Measurements from ENCODE around the gene CDH12.

The CDH12 gene

DNA sequence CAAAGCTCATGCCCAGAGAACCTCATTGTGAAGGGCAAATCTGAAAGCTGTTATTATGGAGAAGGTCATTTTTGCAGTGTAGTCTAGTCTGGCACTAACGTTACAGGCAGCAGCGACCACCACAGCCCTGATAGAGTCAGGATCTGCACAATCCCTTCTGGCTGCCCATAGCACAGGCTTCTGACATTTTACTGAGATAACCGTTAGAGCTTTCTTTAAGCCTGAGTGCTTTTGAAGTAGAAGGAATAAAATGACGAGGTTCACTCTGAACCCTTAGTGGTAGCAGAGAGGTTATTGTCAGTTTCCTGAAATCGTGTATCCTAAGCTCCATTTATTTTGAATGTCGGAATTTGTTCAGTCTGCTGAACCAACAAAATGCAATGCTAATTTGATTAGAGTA, 505.1 kb downstream of the CDH12 start:
- TF ChIP-seq FOXP2 (optimal IDR thresholded peaks at IDR 0.05; ENCODE audit: borderline replicate concordance, extremely low read depth, extremely low read length, insufficient read depth): no peak
- no peak for TF ChIP-seq POLR2AphosphoS5 (IDR thresholded peaks at IDR 0.05; ENCODE audit: low read depth, low read length)
- no peak for TF ChIP-seq SIN3A (IDR thresholded peaks at IDR 0.05; ENCODE audit: borderline replicate concordance, insufficient read depth, low read length)
- TF ChIP-seq, protein P1, sequence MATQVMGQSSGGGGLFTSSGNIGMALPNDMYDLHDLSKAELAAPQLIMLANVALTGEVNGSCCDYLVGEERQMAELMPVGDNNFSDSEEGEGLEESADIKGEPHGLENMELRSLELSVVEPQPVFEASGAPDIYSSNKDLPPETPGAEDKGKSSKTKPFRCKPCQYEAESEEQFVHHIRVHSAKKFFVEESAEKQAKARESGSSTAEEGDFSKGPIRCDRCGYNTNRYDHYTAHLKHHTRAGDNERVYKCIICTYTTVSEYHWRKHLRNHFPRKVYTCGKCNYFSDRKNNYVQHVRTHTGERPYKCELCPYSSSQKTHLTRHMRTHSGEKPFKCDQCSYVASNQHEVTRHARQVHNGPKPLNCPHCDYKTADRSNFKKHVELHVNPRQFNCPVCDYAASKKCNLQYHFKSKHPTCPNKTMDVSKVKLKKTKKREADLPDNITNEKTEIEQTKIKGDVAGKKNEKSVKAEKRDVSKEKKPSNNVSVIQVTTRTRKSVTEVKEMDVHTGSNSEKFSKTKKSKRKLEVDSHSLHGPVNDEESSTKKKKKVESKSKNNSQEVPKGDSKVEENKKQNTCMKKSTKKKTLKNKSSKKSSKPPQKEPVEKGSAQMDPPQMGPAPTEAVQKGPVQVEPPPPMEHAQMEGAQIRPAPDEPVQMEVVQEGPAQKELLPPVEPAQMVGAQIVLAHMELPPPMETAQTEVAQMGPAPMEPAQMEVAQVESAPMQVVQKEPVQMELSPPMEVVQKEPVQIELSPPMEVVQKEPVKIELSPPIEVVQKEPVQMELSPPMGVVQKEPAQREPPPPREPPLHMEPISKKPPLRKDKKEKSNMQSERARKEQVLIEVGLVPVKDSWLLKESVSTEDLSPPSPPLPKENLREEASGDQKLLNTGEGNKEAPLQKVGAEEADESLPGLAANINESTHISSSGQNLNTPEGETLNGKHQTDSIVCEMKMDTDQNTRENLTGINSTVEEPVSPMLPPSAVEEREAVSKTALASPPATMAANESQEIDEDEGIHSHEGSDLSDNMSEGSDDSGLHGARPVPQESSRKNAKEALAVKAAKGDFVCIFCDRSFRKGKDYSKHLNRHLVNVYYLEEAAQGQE (IDR thresholded peaks at IDR 0.05; ENCODE audit: insufficient read depth in 1 of 2, low read depth in 2 of 2, low read length in 2 of 2): no peak
- no peak for TF ChIP-seq TAF1 (IDR thresholded peaks at IDR 0.05; ENCODE audit: borderline replicate concordance, insufficient read depth, low read length)

DNA sequence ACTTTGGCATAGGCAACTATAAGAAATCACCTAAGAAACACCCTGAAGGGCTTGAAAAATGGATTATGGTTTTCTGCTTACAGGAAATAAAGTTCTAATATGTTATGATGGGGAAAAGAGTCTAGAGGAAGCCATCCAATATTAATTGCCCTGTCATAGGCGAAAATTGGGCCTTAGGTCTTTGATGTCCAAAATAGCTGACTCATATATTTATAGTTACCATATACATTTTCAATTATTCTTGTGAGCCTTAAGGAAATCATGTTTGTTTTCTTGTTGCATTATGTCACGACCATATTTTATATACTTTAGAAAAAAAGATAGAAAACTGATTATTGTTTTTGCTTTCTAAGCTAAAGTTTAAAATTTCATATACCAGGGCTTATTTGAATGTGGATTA, 509.1 kb downstream of the CDH12 start:
- TF ChIP-seq, protein P1 (IDR thresholded peaks at IDR 0.05; ENCODE audit: insufficient read depth in 1 of 2, low read depth in 2 of 2, low read length in 2 of 2): no peak
- TF ChIP-seq POLR2AphosphoS5 (IDR thresholded peaks at IDR 0.05; ENCODE audit: low read depth, low read length): no peak
- TF ChIP-seq FOXP2 (optimal IDR thresholded peaks at IDR 0.05; ENCODE audit: borderline replicate concordance, extremely low read depth, extremely low read length, insufficient read depth): no peak
- no peak for TF ChIP-seq TAF1 (IDR thresholded peaks at IDR 0.05; ENCODE audit: borderline replicate concordance, insufficient read depth, low read length)
- TF ChIP-seq SIN3A (IDR thresholded peaks at IDR 0.05; ENCODE audit: borderline replicate concordance, insufficient read depth, low read length): no peak

DNA sequence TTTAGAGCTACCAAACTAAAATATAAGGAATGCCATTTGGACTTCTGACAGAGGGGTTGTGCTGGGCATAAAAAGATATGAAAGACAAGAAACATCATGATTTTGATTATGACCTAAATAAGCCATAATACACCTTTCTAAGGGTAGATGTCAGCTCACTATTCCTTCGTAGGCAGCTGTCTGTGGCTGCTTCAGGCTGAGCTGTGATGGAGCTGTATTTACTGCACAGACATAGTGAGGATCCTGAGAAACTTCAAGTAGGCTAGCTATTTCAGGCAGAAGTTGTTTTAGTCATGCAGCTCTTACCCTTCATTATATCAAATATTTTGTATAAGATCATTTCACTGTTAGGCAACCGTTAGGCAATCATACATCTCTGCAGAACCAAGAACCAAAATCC, 511.7 kb downstream of the CDH12 start:
- no peak for TF ChIP-seq FOXP2 (optimal IDR thresholded peaks at IDR 0.05; ENCODE audit: borderline replicate concordance, extremely low read depth, extremely low read length, insufficient read depth)
- TF ChIP-seq TAF1 (IDR thresholded peaks at IDR 0.05; ENCODE audit: borderline replicate concordance, insufficient read depth, low read length): no peak
- TF ChIP-seq, protein P1 (IDR thresholded peaks at IDR 0.05; ENCODE audit: insufficient read depth in 1 of 2, low read depth in 2 of 2, low read length in 2 of 2): no peak
- TF ChIP-seq POLR2AphosphoS5 (IDR thresholded peaks at IDR 0.05; ENCODE audit: low read depth, low read length): no peak
- no peak for TF ChIP-seq SIN3A (IDR thresholded peaks at IDR 0.05; ENCODE audit: borderline replicate concordance, insufficient read depth, low read length)

DNA sequence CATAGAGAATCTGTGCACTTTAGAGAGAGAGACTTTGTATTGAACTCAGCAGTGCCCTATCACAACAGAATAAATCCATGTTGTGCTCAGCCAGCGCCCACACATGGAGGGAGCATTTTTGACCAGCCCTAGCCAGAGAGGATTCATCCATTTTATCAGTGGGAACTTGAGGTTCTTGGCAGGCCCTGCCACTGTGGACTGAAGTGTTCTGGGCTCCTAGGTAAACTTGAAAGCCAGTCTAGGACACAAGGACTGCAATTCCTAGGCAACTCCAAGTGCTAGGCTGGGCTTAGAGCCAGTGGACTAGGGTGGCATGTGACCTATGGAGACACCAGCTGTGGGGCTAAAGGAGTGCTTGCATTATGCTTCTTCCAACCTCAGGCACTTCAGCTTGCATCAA, 523.5 kb downstream of the CDH12 start:
- TF ChIP-seq SIN3A (IDR thresholded peaks at IDR 0.05; ENCODE audit: borderline replicate concordance, insufficient read depth, low read length) (no peak), FOXP2 (optimal IDR thresholded peaks at IDR 0.05; ENCODE audit: borderline replicate concordance, extremely low read depth, extremely low read length, insufficient read depth) (no peak), TAF1 (IDR thresholded peaks at IDR 0.05; ENCODE audit: borderline replicate concordance, insufficient read depth, low read length) (no peak), POLR2AphosphoS5 (IDR thresholded peaks at IDR 0.05; ENCODE audit: low read depth, low read length) (no peak)
- TF ChIP-seq, protein P1 (IDR thresholded peaks at IDR 0.05; ENCODE audit: insufficient read depth in 1 of 2, low read depth in 2 of 2, low read length in 2 of 2): no peak

DNA sequence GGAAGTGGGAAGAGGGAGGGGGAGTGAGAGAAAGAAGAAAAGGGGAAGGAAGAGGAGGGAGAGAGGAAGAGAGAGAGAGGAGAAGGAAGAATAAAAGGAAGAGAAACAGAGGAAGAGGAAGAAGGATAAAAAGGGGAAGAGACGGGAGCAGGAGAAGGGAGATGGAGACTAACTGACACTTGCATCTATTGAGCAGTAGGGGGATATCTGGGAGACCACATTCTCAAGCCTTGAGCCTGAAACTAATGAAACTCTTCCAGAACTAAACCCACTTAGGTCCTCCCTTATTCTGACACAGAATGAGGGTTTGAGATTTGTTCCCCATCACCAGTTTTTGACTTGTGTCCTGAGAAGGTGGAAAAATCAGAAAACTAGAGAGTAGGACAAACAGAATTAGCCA, 533.3 kb downstream of the CDH12 start:
- no peak for TF ChIP-seq SIN3A (IDR thresholded peaks at IDR 0.05; ENCODE audit: borderline replicate concordance, insufficient read depth, low read length)

All from PFSK-1 (cell line).